ENCODE measurements around the gene CIB1.

GRCh38 chr15:90194655-90195054, 39.1 kb downstream of the CIB1 start:
- TF ChIP-seq, protein P1, sequence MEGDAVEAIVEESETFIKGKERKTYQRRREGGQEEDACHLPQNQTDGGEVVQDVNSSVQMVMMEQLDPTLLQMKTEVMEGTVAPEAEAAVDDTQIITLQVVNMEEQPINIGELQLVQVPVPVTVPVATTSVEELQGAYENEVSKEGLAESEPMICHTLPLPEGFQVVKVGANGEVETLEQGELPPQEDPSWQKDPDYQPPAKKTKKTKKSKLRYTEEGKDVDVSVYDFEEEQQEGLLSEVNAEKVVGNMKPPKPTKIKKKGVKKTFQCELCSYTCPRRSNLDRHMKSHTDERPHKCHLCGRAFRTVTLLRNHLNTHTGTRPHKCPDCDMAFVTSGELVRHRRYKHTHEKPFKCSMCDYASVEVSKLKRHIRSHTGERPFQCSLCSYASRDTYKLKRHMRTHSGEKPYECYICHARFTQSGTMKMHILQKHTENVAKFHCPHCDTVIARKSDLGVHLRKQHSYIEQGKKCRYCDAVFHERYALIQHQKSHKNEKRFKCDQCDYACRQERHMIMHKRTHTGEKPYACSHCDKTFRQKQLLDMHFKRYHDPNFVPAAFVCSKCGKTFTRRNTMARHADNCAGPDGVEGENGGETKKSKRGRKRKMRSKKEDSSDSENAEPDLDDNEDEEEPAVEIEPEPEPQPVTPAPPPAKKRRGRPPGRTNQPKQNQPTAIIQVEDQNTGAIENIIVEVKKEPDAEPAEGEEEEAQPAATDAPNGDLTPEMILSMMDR (IDR thresholded peaks at IDR 0.05 in 2 of 3, conservative IDR thresholded peaks at IDR 0.05 in 1 of 3; ENCODE audit: control insufficient read depth in 2 of 3, extremely low read depth in 1 of 3, insufficient read depth in 1 of 3, low read depth in 3 of 3, low read length in 3 of 3) = no peak
- no peak for TF ChIP-seq EP300 (IDR thresholded peaks at IDR 0.05; ENCODE audit: borderline replicate concordance in 1 of 2, control insufficient read depth in 1 of 2, low read depth in 2 of 2, low read length in 2 of 2)
- TF ChIP-seq ZBTB4 (CRISPR knock-in tag; IDR thresholded peaks at IDR 0.05) = no peak
- TF ChIP-seq HDAC6 (IDR thresholded peaks at IDR 0.05; ENCODE audit: unreplicated experiment) = no peak
- TF ChIP-seq TAF1 (IDR thresholded peaks at IDR 0.05; ENCODE audit: borderline replicate concordance, low read depth, low read length) = no peak
- TF ChIP-seq, protein P2, sequence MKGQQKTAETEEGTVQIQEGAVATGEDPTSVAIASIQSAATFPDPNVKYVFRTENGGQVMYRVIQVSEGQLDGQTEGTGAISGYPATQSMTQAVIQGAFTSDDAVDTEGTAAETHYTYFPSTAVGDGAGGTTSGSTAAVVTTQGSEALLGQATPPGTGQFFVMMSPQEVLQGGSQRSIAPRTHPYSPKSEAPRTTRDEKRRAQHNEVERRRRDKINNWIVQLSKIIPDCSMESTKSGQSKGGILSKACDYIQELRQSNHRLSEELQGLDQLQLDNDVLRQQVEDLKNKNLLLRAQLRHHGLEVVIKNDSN (IDR thresholded peaks at IDR 0.05; ENCODE audit: borderline replicate concordance, extremely low read length, insufficient read depth, low read depth, low read length) = no peak
- TF ChIP-seq RAD21 (IDR thresholded peaks at IDR 0.05; ENCODE audit: insufficient read depth, low read depth, low read length) = no peak
- TF ChIP-seq YBX1 (IDR thresholded peaks at IDR 0.05) = no peak
- no peak for TF ChIP-seq EZH2 (IDR thresholded peaks at IDR 0.05; ENCODE audit: borderline replicate concordance, control insufficient read depth, low read depth, low read length)
